Measurements from ENCODE around the gene CD101.

DNA sequence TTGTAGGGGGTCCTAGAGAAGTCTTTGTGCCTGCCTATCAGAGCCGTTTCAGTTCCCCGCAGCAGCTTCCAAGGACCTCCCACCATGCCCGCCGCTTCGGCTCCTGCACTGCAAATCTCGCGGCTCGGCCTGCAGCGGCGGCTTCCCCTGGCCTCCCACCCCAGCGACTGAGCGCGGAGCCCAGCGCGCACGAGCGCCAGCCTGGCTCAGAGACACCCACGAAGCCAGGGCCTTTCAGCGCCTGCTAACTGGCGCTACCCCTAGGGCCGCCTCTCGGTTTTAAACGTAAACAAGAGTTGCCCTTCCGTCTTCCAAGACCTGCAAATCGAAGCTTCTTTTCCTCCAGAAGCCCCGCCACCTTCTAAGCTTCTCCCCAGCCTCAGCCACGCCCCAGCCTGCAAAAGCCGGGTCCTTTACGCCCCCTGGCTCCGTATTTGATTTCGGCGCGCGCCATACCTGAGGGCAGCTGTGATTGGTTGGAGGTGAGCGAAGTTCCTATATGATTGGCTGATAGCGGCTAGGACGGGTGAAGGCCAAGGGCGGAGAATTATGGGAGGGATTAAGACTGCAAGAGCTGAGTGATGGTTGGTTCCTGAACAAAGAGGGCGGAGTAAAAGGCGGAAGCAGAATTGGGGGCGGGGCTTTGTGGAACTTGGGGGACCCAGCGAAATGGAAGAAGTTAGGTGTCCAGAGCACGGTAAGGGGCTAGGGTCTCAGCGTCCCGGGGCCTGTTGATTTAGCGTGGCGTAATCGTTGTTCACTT is 58.3 kb downstream of the CD101 start, which contains the start of gene TTF2:
- TF ChIP-seq, protein P1, sequence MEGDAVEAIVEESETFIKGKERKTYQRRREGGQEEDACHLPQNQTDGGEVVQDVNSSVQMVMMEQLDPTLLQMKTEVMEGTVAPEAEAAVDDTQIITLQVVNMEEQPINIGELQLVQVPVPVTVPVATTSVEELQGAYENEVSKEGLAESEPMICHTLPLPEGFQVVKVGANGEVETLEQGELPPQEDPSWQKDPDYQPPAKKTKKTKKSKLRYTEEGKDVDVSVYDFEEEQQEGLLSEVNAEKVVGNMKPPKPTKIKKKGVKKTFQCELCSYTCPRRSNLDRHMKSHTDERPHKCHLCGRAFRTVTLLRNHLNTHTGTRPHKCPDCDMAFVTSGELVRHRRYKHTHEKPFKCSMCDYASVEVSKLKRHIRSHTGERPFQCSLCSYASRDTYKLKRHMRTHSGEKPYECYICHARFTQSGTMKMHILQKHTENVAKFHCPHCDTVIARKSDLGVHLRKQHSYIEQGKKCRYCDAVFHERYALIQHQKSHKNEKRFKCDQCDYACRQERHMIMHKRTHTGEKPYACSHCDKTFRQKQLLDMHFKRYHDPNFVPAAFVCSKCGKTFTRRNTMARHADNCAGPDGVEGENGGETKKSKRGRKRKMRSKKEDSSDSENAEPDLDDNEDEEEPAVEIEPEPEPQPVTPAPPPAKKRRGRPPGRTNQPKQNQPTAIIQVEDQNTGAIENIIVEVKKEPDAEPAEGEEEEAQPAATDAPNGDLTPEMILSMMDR (conservative IDR thresholded peaks at IDR 0.05 in 1 of 2, IDR thresholded peaks at IDR 0.05 in 1 of 2; ENCODE audit: extremely low read depth in 1 of 2, insufficient read depth in 1 of 2, low read depth in 1 of 2, low read length in 2 of 2), result peak in 1 of 2 donors; percentile 26
- no peak for TF ChIP-seq EZH2 (IDR thresholded peaks at IDR 0.05; ENCODE audit: borderline replicate concordance, low read length)
